Spleen (tissue), 11 donors: ENCODE results near the gene MRPL14. TPM values are rescaled to one million over a fixed set of nuclear protein-coding genes. Genes with fewer than 3 reads are reported as not detected.
"Not testable (repeated sequence)": the region's sequence is repeated elsewhere in the genome, so short reads cannot be mapped to it uniquely, and the experiment has no call there.

Experiments
- DNase-seq: peaks from one replicate; pipeline ENCODE4 v3.0.0-alpha.2; 2020
- H3K27ac ChIP-seq, 8 donors: fragments of 200-600 bp; sonication (generic) in 7 of 8; 1 replicate in 4 of 8; 2 replicates in 4 of 8; pipeline versions ENCODE4 v1.5.0 to v1.8.0; 2016 to 2021; ENCODE audit warnings: inconsistent platforms in 4 of 8, mild to moderate bottlenecking in 4 of 8, moderate library complexity in 1 of 8
- H3K27me3 ChIP-seq, 7 donors: fragments of 200-600 bp; sonication (generic) in 6 of 7; replicated peaks in 1 of 7; 1 replicate in 4 of 7; 2 replicates in 3 of 7; pipeline versions ENCODE4 v1.5.0 to v1.8.0; 2016 to 2021; ENCODE audit warnings: inconsistent platforms in 3 of 7, mild to moderate bottlenecking in 1 of 7
- H3K36me3 ChIP-seq, 6 donors: fragments of 200-600 bp; sonication (generic) in 5 of 6; 1 replicate in 4 of 6; 2 replicates in 2 of 6; pipeline versions ENCODE4 v1.5.0 to v1.8.0; 2016 to 2021; ENCODE audit warnings: inconsistent platforms in 2 of 6
- H3K4me1 ChIP-seq, 6 donors: fragments of 200-600 bp; sonication (generic) in 5 of 6; 1 replicate in 3 of 6; 2 replicates in 3 of 6; pipeline versions ENCODE4 v1.5.0 to v1.8.0; 2016 to 2021; ENCODE audit warnings: inconsistent platforms in 3 of 6
- H3K4me3 ChIP-seq, 8 donors: fragments of 200-600 bp; sonication (generic) in 7 of 8; 1 replicate in 4 of 8; 2 replicates in 4 of 8; pipeline versions ENCODE4 v1.5.0 to v1.8.0; 2016 to 2021; ENCODE audit warnings: inconsistent platforms in 4 of 8, mild to moderate bottlenecking in 4 of 8, moderate library complexity in 2 of 8
- H3K9me3 ChIP-seq, 8 donors: fragments of 200-600 bp; sonication (generic) in 7 of 8; 1 replicate in 4 of 8; 2 replicates in 4 of 8; pipeline versions ENCODE4 v1.5.0 to v1.8.0; 2016 to 2021; ENCODE audit warnings: inconsistent platforms in 4 of 8
- POLR2A ChIP-seq, 3 donors: fragments of 450-650 bp; IDR thresholded peaks; one replicate each; pipeline ENCODE4 v1.5.1; 2017; ENCODE audit warnings: antibody characterized with exemption in 3 of 3, mild to moderate bottlenecking in 1 of 3
- POLR2AphosphoS5 ChIP-seq, 3 donors: sonication (generic); formaldehyde crosslinking; IDR thresholded peaks; one replicate each; pipeline ENCODE4 v1.5.1; 2017; ENCODE audit warnings: antibody characterized with exemption in 3 of 3
- WGBS, 5 donors: extraction: QIAGEN DNeasy Blood & Tissue Kit in 3 of 5; methylation state at CpG; one replicate each; pipeline versions ENCODE4 v1.1.5 to v1.1.7; 2013 to 2018; 5-methylcytosine and 5-hydroxymethylcytosine counted together
- intact Hi-C: fragments of 100-400 bp; cut with DNase I; formaldehyde crosslinking; loops from one replicate; pipeline ENCODE4 v1.15.0; 2023; ENCODE audit warnings: low total_unique reads
- polyA plus RNA-seq, 3 donors: library from polyadenylated mRNA; stranded (reverse); fragments of 200-250 nt; gene quantifications; one replicate each; pipeline ENCODE4 v1.2.1, GENCODE V29; 2013
- total RNA-seq, 7 donors: library from RNA; depleted of rRNA in 3 of 7; stranded (reverse); fragments of >200 nt in 3 of 7; fragmentation: NEBNext Ultra II Directional in 4 of 7; extraction: Animal tissue kit (Norgen Biotek cat#: 25700) in 4 of 7; gene quantifications; one replicate each; pipeline versions ENCODE4 v1.1.0 to v1.2.1, GENCODE V29; 2016 to 2021
- TF ChIP-seq, protein P1 (sequence below), 11 experiments: fragments of 200-600 bp in 7 of 11; fragments of 450-650 bp in 4 of 11; sonication (generic) in 4 of 11; IDR thresholded peaks in 8 of 11; conservative IDR thresholded peaks in 3 of 11; 1 replicate in 7 of 11; 2 replicates in 4 of 11; pipeline versions ENCODE4 v1.4.0 to v1.8.0; 2016 to 2021; ENCODE audit warnings: antibody characterized with exemption in 11 of 11, inconsistent platforms in 4 of 11, mild to moderate bottlenecking in 1 of 11
- donor health status: healthy with polysubstance abuse.
- donor health status: DM: no; HTN: no; CAD: no; lungs with moderate emphysema.
- donor health status: DM: no; HTN: no; CAD: no.
- donor health status: Bipolar disorder and iron deficiency.
- donor health status: healthy.
- donor health status: DM: no; HTN: no; CAD: no.
- donor health status: DM: yes; HTN: yes; CAD: no.

MRPL14 gene
- total and polyA plus RNA-seq, 10 donors: 20.2 to 55.3 (median 27.3) TPM

DNA sequence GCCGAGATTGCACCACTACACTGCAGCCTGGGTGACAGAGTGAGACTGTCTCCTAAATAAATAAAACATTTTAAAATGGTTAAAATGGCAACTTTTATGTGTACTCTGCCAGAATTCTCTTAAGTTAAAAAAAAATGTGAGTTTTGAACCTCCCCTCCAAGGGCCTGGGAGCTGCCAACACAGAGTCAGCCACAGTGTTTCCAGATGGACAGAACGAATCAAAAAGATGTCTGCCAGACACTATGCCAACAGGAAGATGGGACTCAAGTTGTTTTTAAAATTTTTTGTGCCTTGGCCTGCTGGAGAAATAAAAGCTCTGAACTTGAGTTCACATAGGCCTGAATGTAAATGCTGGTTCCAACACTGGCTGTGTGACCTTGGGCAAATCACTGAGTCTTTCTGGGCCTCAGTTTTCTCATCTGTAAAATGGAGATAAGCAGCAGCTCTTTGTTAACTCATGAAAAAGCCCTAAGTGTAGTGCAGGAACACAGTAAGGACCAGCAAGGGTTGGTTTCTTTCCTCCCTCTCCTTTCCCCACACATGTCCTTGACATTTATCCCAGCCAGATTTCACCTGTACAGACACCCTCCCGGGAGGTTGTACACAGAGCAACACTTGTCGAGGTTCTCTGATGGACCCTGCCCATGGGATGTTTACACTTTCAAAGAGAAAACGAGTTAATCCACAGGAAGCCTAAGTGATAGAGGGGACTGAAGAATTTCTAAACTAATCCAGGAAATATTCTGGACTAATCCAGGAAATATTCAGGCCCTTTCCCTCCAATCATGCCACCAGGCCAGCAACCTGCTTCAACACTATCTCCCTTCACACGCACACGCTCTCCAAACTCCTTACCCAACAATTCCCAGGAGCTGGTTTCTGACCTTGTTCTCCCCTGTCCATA, 35.0 kb downstream of the MRPL14 start:
- Histone ChIP-seq H3K27ac (no peak overlapping the region), H3K36me3 (peaks cover 0 to 22% (median 3%) of the 10 kb centered on the region in 6 donors), H3K4me1 (peaks cover 0 to 7% (median 0%) of the 10 kb centered on the region in 6 donors), H3K4me3 (no peak overlapping the region), H3K9me3 (no peaks in the 10 kb centered on the region), H3K27me3 (no peaks in the 10 kb centered on the region)
- no peak for DNase-seq
- intact Hi-C loops: loop anchor here (10.0 kb wide), 1 partner anchor 143 kb away; no protein-coding TSS in a partner anchor
- WGBS, 5 donors: 75 to 90% (median 81%) methylated on average over 7 of the region's 7 CpGs
- TF ChIP-seq POLR2AphosphoS5 (IDR thresholded peaks at IDR 0.05) (no peak), POLR2A (IDR thresholded peaks at IDR 0.05) (no peak)
- TF ChIP-seq, protein P1, sequence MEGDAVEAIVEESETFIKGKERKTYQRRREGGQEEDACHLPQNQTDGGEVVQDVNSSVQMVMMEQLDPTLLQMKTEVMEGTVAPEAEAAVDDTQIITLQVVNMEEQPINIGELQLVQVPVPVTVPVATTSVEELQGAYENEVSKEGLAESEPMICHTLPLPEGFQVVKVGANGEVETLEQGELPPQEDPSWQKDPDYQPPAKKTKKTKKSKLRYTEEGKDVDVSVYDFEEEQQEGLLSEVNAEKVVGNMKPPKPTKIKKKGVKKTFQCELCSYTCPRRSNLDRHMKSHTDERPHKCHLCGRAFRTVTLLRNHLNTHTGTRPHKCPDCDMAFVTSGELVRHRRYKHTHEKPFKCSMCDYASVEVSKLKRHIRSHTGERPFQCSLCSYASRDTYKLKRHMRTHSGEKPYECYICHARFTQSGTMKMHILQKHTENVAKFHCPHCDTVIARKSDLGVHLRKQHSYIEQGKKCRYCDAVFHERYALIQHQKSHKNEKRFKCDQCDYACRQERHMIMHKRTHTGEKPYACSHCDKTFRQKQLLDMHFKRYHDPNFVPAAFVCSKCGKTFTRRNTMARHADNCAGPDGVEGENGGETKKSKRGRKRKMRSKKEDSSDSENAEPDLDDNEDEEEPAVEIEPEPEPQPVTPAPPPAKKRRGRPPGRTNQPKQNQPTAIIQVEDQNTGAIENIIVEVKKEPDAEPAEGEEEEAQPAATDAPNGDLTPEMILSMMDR (IDR thresholded peaks at IDR 0.05 in 8 of 11, conservative IDR thresholded peaks at IDR 0.05 in 3 of 11): no peak

DNA sequence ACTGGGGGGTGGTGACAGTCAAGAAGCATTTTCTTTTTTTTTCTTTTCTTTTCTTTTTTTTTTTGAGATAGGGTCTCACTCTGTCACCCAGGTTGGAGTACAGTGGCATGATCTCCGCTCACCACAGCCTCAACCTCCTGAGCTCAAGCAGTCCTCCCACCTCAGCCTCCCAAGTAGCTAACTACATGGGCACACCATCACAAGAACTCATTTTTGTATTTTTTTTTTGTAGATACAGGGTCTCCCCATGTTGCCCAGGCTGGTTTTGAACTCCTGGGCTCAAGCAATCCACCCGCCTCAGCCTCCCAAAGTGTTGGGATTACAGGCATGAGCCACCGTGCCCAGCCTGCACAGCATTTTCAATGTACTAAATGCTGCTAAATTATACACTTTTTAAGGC, 35.9 kb downstream of the MRPL14 start:
- not testable (repeated sequence) for H3K27ac ChIP-seq, H3K4me3 ChIP-seq, DNase-seq, H3K27me3 ChIP-seq, H3K4me1 ChIP-seq, H3K9me3 ChIP-seq
- intact Hi-C loops: loop anchor here (10.0 kb wide), 1 partner anchor 143 kb away; no protein-coding TSS in a partner anchor
- WGBS, 5 donors: 91 to 99% (median 94%) methylated on average over 3 of the region's 3 CpGs
- H3K36me3 ChIP-seq: peaks cover 0 to 22% (median 3%) of the 10 kb centered on the region in 6 donors

DNA sequence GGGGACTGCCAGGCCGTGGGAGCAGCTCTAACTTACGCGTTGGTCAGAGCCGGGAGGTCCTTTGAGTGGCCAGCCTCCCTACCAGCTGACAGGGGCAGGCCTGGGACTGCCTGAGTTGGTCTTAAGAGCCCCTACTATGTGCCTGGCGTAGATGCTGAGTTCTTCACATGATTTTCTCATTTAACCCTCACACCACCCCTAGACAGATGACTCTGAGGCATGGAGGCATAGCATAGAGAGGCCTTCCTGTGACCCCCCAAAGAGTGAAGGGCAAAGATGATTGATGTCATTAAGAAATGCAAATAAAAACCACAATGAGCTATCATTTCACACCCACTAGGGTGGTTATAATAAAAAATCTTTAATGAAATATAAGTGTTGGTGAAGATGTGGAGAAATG, 36.8 kb downstream of the MRPL14 start:
- Histone ChIP-seq H3K4me3 (no peak overlapping the region), H3K9me3 (no peaks in the 10 kb centered on the region), H3K27ac (no peak overlapping the region), H3K36me3 (peaks cover 0 to 22% (median 3%) of the 10 kb centered on the region in 6 donors), H3K4me1 (no peaks in the 10 kb centered on the region), H3K27me3 (no peaks in the 10 kb centered on the region)
- intact Hi-C loops: loop anchor here (10.0 kb wide), 1 partner anchor 144 kb away; no protein-coding TSS in a partner anchor
- no peak for DNase-seq
- TF ChIP-seq POLR2AphosphoS5 (IDR thresholded peaks at IDR 0.05) (no peak), POLR2A (IDR thresholded peaks at IDR 0.05) (no peak)
- TF ChIP-seq, protein P1 (IDR thresholded peaks at IDR 0.05 in 8 of 11, conservative IDR thresholded peaks at IDR 0.05 in 3 of 11): no peak
- WGBS, 5 donors: 80 to 100% (median 90%) methylated on average over 1 to 5 of the region's 5 CpGs

DNA sequence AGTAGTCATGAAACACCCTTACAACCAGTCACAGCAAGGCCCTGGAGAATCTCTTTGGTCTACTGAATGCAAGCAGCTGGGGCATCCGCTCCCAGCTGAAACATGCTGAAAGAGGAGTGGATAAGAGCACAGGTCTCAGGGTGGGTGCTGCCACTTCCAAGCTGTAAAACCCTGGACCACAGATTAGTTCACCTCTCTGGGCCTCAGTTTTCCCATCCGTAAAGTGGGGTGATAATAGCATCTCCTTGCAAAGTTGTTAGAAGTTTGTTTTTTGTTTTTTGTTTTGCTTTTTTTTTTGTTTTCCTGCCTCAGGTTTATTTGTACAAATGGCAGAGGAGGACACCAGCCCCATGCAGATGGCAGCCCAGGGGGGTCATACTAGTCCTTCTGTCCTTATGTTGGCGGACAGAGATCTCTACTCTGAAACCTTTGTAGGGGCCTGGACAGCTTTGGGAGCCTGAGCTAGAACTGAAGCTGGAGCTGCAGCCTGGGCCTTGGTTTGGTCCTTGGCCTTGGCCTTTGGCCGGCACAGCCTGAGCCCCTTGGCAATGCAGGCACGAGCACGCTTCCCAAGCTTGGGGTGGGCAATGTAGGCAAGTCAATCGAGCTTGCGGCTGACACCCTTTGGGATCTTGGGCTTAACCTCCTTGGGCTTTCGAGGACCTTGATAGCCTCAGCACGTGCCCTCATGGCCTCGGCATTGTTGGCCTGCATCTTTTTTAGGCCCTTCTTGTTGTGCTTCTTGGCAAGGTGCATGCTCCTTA, 38.2 kb downstream of the MRPL14 start:
- Histone ChIP-seq H3K9me3 (no peaks in the 10 kb centered on the region), H3K4me3 (no peak overlapping the region), H3K27ac (no peak overlapping the region), H3K4me1 (no peaks in the 10 kb centered on the region), H3K27me3 (no peaks in the 10 kb centered on the region), H3K36me3 (peaks cover 0 to 11% (median 2%) of the 10 kb centered on the region in 6 donors)
- no peak for DNase-seq
- TF ChIP-seq POLR2AphosphoS5 (IDR thresholded peaks at IDR 0.05) (no peak), POLR2A (IDR thresholded peaks at IDR 0.05) (no peak)
- TF ChIP-seq, protein P1 (IDR thresholded peaks at IDR 0.05 in 8 of 11, conservative IDR thresholded peaks at IDR 0.05 in 3 of 11): no peak
- intact Hi-C loops: no loop called here
- WGBS, 5 donors: 91 to 96% (median 93%) methylated on average over 11 of the region's 11 CpGs
